ENCODE results near the gene HPSE2.

GRCh38 chr10:99085358-99085757 is 150.3 kb downstream of the HPSE2 start:
- TF ChIP-seq CTCF (IDR thresholded peaks at IDR 0.05 in 4 of 5, conservative IDR thresholded peaks at IDR 0.05 in 1 of 5), result no peak
- TF ChIP-seq POLR2A (IDR thresholded peaks at IDR 0.05), result no peak

Measured in gastrocnemius medialis (tissue), 4 donors.